ENCODE results near the gene ARPP21. TPM values are rescaled to one million over a fixed set of nuclear protein-coding genes. Genes with fewer than 3 reads are reported as not detected.

Gene ARPP21
- total RNA-seq, 1 donor from 2014 or later, result not detected

DNA sequence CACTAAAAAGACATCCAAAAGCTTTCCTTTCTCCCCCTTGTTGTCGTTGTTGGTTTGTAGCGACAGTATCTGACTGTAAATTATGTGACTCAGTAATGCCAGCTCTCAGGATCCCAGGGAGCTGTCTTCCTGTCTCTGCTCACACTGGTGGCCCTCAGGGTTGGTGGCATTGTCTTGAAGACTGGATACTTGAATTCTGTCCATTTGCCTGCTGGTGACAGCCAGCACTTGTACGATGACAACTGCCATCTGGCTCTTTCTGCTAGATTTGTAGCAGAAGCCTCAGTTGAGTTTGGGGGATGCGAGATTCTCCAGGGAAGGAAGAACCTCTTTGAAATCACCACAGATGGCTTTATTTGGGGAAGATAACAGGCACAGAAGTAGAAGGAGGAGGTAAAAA lies 120.8 kb downstream of the ARPP21 start:
- TF ChIP-seq, protein P1, sequence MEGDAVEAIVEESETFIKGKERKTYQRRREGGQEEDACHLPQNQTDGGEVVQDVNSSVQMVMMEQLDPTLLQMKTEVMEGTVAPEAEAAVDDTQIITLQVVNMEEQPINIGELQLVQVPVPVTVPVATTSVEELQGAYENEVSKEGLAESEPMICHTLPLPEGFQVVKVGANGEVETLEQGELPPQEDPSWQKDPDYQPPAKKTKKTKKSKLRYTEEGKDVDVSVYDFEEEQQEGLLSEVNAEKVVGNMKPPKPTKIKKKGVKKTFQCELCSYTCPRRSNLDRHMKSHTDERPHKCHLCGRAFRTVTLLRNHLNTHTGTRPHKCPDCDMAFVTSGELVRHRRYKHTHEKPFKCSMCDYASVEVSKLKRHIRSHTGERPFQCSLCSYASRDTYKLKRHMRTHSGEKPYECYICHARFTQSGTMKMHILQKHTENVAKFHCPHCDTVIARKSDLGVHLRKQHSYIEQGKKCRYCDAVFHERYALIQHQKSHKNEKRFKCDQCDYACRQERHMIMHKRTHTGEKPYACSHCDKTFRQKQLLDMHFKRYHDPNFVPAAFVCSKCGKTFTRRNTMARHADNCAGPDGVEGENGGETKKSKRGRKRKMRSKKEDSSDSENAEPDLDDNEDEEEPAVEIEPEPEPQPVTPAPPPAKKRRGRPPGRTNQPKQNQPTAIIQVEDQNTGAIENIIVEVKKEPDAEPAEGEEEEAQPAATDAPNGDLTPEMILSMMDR (IDR thresholded peaks at IDR 0.05; ENCODE audit: unreplicated experiment), result no peak
- peaks cover 26% of the 10 kb centered on the region for H3K4me1 Mint-ChIP-seq (ENCODE audit: low read depth)
- no peaks in the 10 kb centered on the region for H3K9me3 Mint-ChIP-seq (ENCODE audit: low read depth)
- no peaks in the 10 kb centered on the region for H3K36me3 Mint-ChIP-seq (ENCODE audit: insufficient read depth)
- peaks cover 11% of the 10 kb centered on the region for H3K27me3 Mint-ChIP-seq
- no peak for DNase-seq (ENCODE audit: low spot score, unreplicated experiment)
- no peak overlapping the region for H3K4me3 Mint-ChIP-seq (ENCODE audit: low read depth)
- no peak overlapping the region for H3K27ac Mint-ChIP-seq

DNA sequence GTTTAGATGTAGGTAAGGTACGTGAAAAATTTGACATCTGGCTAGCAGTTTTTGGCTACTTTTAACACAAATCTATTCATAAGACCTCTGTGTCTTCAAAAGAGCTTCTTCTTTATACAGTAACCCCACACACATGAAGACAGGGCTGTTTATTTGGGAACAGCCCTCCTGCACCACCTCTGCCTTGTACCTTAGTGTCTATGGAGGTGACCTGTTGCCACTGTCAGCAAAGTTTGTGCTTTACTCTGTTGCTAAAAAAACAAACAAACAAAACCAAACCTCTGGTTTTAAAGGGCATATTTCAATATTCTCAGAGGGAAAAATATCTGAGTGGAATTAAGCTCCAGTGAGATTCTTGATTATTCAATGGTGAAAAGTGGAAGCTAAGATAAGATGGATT lies 122.0 kb downstream of the ARPP21 start:
- peaks cover 32% of the 10 kb centered on the region for H3K4me1 Mint-ChIP-seq (ENCODE audit: low read depth)
- no peaks in the 10 kb centered on the region for H3K9me3 Mint-ChIP-seq (ENCODE audit: low read depth)
- no peak for DNase-seq (ENCODE audit: low spot score, unreplicated experiment)
- TF ChIP-seq, protein P1 (IDR thresholded peaks at IDR 0.05; ENCODE audit: unreplicated experiment), result no peak
- H3K27me3 Mint-ChIP-seq, result peaks cover 3% of the 10 kb centered on the region
- no peaks in the 10 kb centered on the region for H3K36me3 Mint-ChIP-seq (ENCODE audit: insufficient read depth)
- H3K4me3 Mint-ChIP-seq (ENCODE audit: low read depth), result no peak overlapping the region
- H3K27ac Mint-ChIP-seq, result no peak overlapping the region

DNA sequence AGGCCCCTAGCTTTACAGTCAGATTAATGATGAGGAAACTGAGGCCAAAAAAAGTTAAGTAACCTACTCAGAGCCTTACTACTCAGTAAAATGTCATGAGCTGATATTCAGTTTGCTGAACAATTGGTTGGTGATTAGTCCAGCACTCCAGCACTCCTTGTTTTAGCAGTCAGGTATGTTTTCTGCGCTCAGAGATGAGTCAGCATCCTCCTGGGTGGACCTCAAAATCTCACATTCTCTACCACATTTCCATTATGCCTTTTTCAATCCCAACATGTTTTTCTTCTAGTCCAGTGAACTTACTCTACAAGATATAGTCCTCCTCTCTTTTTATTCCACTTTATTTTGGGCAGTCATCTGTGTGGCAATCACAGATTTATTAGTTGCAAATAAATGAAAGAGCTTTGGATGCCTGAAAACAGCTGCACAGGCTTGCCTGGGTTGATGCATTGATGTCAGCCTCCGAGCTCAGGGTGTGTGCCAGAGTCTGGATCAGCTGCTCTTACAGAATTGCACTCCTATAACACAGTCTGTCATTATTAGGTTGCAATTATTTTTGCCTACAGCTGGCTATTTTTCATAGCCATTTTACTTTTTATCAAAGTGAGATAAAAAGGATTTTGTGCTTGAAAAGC lies 133.2 kb downstream of the ARPP21 start:
- Mint-ChIP-seq H3K4me1 (ENCODE audit: low read depth) (peaks cover 3% of the 10 kb centered on the region), H3K36me3 (ENCODE audit: insufficient read depth) (no peaks in the 10 kb centered on the region), H3K27ac (no peak overlapping the region), H3K27me3 (peaks cover under 1% of the 10 kb centered on the region), H3K4me3 (ENCODE audit: low read depth) (no peak overlapping the region), H3K9me3 (ENCODE audit: low read depth) (no peaks in the 10 kb centered on the region)
- no peak for DNase-seq (ENCODE audit: low spot score, unreplicated experiment)
- TF ChIP-seq, protein P1 (IDR thresholded peaks at IDR 0.05; ENCODE audit: unreplicated experiment), result no peak

DNA sequence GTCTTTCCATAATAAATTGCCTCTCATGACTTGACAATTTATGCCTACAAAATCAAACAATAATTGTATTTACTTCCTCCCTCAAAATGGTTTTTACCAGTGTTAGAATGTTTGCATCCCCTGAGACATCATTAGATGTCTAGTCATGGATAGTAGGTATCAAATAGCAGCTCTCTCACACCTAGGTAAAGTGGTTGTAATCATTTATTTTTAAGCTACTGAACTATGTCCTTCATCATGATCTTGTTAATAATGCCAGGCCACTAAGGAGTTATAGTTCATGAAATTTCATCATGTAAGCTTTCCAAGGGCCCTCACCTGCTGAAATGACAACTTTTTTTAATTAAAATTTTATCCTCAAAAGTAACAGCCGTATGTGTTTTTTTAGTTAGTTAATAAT lies 134.1 kb downstream of the ARPP21 start:
- Mint-ChIP-seq H3K27me3 (peaks cover 8% of the 10 kb centered on the region), H3K9me3 (ENCODE audit: low read depth) (no peaks in the 10 kb centered on the region), H3K4me1 (ENCODE audit: low read depth) (peaks cover 3% of the 10 kb centered on the region), H3K27ac (no peak overlapping the region), H3K4me3 (ENCODE audit: low read depth) (no peak overlapping the region), H3K36me3 (ENCODE audit: insufficient read depth) (no peaks in the 10 kb centered on the region)
- TF ChIP-seq, protein P1 (IDR thresholded peaks at IDR 0.05; ENCODE audit: unreplicated experiment), result no peak
- DNase-seq (ENCODE audit: low spot score, unreplicated experiment), result no peak

DNA sequence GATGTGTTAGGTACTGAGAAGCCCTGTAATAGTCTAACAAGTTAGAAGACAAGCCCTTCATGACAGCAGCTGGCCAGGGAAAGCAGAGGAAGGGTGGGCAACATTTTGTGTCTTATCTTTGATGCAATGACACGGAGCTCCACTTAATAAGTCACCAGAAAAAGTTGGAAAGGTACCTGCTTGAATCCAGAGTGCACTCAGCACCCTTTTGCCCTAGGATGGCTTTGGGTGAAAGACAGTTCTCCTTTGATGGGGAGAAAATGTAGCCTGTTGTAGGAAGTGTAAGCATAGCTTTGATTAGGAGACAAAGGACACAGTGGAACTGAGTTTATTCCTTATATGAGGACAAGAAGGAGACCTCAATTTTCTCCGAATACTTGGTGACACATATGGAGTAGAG lies 137.0 kb downstream of the ARPP21 start:
- Mint-ChIP-seq H3K4me1 (ENCODE audit: low read depth) (peaks cover 3% of the 10 kb centered on the region), H3K9me3 (ENCODE audit: low read depth) (no peaks in the 10 kb centered on the region), H3K27ac (no peak overlapping the region), H3K36me3 (ENCODE audit: insufficient read depth) (no peaks in the 10 kb centered on the region), H3K27me3 (peaks cover 25% of the 10 kb centered on the region), H3K4me3 (ENCODE audit: low read depth) (no peak overlapping the region)
- no peak for DNase-seq (ENCODE audit: low spot score, unreplicated experiment)
- TF ChIP-seq, protein P1 (IDR thresholded peaks at IDR 0.05; ENCODE audit: unreplicated experiment), result no peak

Measured in progenitor cell of endocrine pancreas (in vitro differentiated cells).